ENCODE data around the gene CYTH4.

The CYTH4 gene

DNA sequence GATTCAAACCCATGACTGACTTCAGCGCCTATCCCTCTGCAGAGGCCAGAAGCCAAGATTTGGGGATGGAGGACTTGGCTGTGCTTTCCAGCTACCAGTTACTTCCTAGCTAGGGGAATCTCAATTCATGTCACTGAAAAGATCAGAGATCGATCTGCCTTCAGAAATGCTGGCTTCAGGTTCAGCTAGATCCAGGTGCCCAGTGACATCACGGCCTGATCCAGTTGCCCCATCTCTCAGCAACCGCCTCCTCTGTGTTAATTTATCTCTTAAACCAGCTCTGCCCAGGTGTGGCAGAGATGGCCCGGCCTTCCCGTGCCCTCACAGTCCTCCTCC is 24.2 kb downstream of the CYTH4 start:
- no peak overlapping the region for H3K4me3 ChIP-seq (ENCODE audit: low read depth, low read length)
- TF ChIP-seq CTCF (IDR thresholded peaks at IDR 0.05; ENCODE audit: borderline replicate concordance, insufficient read depth, low read depth, low read length) = no peak

- no peak overlapping the region for H3K4me3 ChIP-seq (ENCODE audit: low read depth, low read length)
- no peak for TF ChIP-seq CTCF (IDR thresholded peaks at IDR 0.05; ENCODE audit: borderline replicate concordance, insufficient read depth, low read depth, low read length)
Observed at GRCh38 chr22:37308385-37309200, 26.3 kb downstream of the CYTH4 start.

DNA sequence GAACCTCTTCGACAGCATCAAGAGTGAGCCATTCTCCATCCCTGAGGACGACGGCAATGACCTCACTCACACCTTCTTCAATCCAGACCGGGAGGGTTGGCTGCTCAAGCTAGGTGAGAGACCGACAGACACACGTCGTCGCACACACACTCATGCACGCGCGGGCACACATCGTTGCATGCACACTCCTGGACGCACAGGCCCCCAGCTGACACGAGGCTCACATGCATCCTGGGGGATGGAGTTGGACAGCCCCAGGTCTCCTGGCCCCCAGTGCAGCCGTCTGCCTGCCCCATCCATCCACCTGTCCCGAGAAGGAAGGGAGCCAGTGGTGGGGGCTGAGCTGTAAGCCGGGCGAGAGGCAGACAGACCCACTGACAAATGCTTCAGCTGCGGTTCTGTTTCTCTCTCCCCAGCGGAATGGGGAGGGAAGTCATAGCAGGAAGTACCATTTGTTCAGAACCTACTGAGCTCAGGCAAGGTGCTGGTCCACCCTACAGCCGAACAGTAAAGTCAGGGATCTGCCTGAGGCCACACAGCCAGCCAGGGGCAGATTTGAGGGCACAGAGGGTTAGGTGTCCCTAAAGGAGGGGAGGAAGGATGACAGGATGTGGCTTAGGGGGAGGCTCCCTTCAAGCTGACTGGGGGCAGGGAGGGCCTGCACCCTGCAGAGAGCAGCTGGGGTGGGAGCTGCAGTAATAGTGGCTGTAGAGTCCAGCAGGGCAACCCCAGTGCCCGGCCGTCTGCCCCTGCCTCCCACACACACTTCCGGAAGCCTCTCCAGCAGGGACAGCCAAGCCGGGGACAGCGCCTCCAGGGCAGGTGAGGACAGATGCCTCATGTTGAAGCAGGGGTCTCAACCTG is 27.1 kb downstream of the CYTH4 start:
- H3K4me3 ChIP-seq (ENCODE audit: low read depth, low read length) = no peak overlapping the region
- TF ChIP-seq CTCF (IDR thresholded peaks at IDR 0.05; ENCODE audit: borderline replicate concordance, insufficient read depth, low read depth, low read length) = no peak

DNA sequence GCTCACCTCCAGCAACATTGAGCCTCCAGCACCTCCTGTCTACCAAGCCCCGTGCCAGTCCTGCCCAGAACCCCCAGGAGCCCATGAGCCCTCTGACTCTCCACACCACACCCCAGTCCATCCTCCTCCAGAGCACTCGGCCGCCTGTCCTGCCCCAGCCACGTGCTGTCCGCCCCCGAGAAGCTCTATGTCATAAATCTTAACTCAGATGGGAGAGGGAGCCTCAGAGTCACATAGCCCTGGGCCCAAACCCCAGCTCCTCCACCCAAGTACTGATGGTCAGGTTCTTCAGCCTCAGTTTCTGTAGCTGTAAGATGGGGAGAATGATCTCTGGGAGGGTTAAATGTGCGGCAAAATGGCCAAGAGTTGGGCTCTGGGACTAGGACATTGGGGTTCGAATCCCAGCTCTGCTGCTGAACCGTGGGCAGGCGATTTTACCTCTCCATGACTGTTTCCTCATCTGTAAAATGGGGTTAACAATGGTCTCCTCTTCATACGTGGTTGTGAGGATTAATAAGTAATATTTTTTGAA is 27.8 kb downstream of the CYTH4 start:
- H3K4me3 ChIP-seq (ENCODE audit: low read depth, low read length) = no peak overlapping the region
- TF ChIP-seq CTCF (IDR thresholded peaks at IDR 0.05; ENCODE audit: borderline replicate concordance, insufficient read depth, low read depth, low read length) = no peak

DNA sequence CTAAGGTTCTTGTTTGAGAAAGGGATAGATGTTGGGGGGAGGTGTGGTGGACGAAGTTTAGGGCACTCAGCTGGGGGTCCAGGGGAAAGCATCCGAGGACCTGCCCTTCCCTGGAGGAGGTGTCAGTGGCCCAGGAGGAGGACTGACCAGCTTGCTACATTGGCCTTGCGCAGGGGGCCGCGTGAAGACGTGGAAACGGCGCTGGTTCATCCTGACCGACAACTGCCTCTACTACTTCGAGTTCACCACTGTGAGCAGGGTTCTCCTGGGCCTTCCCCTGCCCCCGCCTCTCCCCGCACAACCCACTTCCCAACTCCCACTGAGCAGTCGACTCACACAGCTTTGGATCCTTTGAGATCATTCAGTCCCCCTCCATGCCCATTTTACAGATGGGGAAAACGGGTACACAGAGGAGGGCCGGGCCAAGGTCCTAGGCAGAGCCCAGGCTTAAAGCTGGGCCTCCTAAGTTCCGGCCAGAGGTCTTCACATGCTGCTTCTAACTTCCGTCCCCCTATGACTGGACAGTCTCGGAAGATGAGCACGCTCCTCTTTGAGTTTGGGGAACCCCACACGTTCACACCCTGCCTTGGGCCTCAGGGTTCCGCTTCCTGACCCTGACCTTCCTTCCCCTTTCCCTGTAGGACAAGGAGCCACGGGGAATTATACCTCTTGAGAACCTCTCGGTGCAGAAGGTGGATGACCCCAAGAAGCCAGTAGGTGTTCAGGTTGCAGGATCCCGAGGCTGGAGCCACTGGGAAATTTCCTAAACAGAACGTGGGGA is 28.7 kb downstream of the CYTH4 start:
- TF ChIP-seq CTCF (IDR thresholded peaks at IDR 0.05; ENCODE audit: borderline replicate concordance, insufficient read depth, low read depth, low read length) = no peak

GRCh38 chr22:37311761-37312312 is 29.5 kb downstream of the CYTH4 start:
- H3K4me3 ChIP-seq (ENCODE audit: low read depth, low read length) = no peak overlapping the region
- TF ChIP-seq CTCF (IDR thresholded peaks at IDR 0.05; ENCODE audit: borderline replicate concordance, insufficient read depth, low read depth, low read length) = no peak

More for the DNA sequence above, 28.7 kb downstream of the CYTH4 start:
- peak overlapping the region; percentile 11 for H3K4me3 ChIP-seq (ENCODE audit: low read depth, low read length)

All from GM12875 (cell line).